Measurements from ENCODE around the gene CNTFR. TPM values are rescaled to one million over a fixed set of nuclear protein-coding genes. Genes with fewer than 3 reads are reported as not detected.

The CNTFR gene
- total RNA-seq, 1 donor from 2014 or later = 8.3 TPM

GRCh38 chr9:34519321-34520020 lies 70.1 kb downstream of the CNTFR start:
- TF ChIP-seq POLR2A (IDR thresholded peaks at IDR 0.05) = no peak
- no peak for TF ChIP-seq POLR2AphosphoS5 (IDR thresholded peaks at IDR 0.05; ENCODE audit: insufficient read depth in 1 of 2, low read depth in 1 of 2)
- no peak for TF ChIP-seq CTCF (IDR thresholded peaks at IDR 0.05)
- Histone ChIP-seq H3K4me1 (peaks cover 6% of the 10 kb centered on the region), H3K27ac (no peak overlapping the region), H3K27me3 (no peaks in the 10 kb centered on the region), H3K4me3 (no peak overlapping the region), H3K36me3 (no peaks in the 10 kb centered on the region), H3K9me3 (no peaks in the 10 kb centered on the region)
- intact Hi-C loops (cut with DNase I) = no loop called here
- no peak for DNase-seq (ENCODE audit: extremely low spot score in 2 of 2)

GRCh38 chr9:34518896-34519295 lies 70.6 kb downstream of the CNTFR start:
- H3K36me3 ChIP-seq = no peaks in the 10 kb centered on the region
- no peak for TF ChIP-seq CTCF (IDR thresholded peaks at IDR 0.05)
- no peak for TF ChIP-seq POLR2A (IDR thresholded peaks at IDR 0.05)
- H3K4me1 ChIP-seq = peaks cover 6% of the 10 kb centered on the region
- H3K9me3 ChIP-seq = no peaks in the 10 kb centered on the region
- H3K27me3 ChIP-seq = no peaks in the 10 kb centered on the region
- no peak overlapping the region for H3K4me3 ChIP-seq
- no peak for DNase-seq (ENCODE audit: extremely low spot score in 2 of 2)
- intact Hi-C loops (cut with DNase I) = no loop called here
- no peak overlapping the region for H3K27ac ChIP-seq

GRCh38 chr9:34518110-34518616 lies 71.4 kb downstream of the CNTFR start:
- H3K4me3 ChIP-seq = no peak overlapping the region
- H3K27ac ChIP-seq = no peak overlapping the region
- H3K9me3 ChIP-seq = no peaks in the 10 kb centered on the region
- H3K4me1 ChIP-seq = peaks cover under 1% of the 10 kb centered on the region
- no peaks in the 10 kb centered on the region for H3K27me3 ChIP-seq
- DNase-seq (ENCODE audit: extremely low spot score in 2 of 2) = no peak
- intact Hi-C loops (cut with DNase I) = no loop called here
- H3K36me3 ChIP-seq = no peaks in the 10 kb centered on the region
- no peak for TF ChIP-seq CTCF (IDR thresholded peaks at IDR 0.05)
- TF ChIP-seq POLR2A (IDR thresholded peaks at IDR 0.05) = no peak
- no peak for TF ChIP-seq POLR2AphosphoS5 (IDR thresholded peaks at IDR 0.05; ENCODE audit: insufficient read depth in 1 of 2, low read depth in 1 of 2)

- no peaks in the 10 kb centered on the region for H3K9me3 ChIP-seq
- TF ChIP-seq POLR2A (IDR thresholded peaks at IDR 0.05) = no peak
- TF ChIP-seq CTCF (IDR thresholded peaks at IDR 0.05) = no peak
- TF ChIP-seq POLR2AphosphoS5 (IDR thresholded peaks at IDR 0.05; ENCODE audit: insufficient read depth in 1 of 2, low read depth in 1 of 2) = no peak
- no peak for DNase-seq (ENCODE audit: extremely low spot score in 2 of 2)
- H3K27ac ChIP-seq = no peak overlapping the region
- no peak overlapping the region for H3K4me3 ChIP-seq
- H3K36me3 ChIP-seq = no peaks in the 10 kb centered on the region
- H3K27me3 ChIP-seq = no peaks in the 10 kb centered on the region
- no peaks in the 10 kb centered on the region for H3K4me1 ChIP-seq
- intact Hi-C loops (cut with DNase I) = no loop called here
Observed at GRCh38 chr9:34517185-34517584, 72.3 kb downstream of the CNTFR start.

- Histone ChIP-seq H3K4me3 (no peak overlapping the region), H3K9me3 (no peaks in the 10 kb centered on the region), H3K27me3 (no peaks in the 10 kb centered on the region), H3K4me1 (no peaks in the 10 kb centered on the region), H3K36me3 (no peaks in the 10 kb centered on the region), H3K27ac (no peak overlapping the region)
- DNase-seq (ENCODE audit: extremely low spot score in 2 of 2) = no peak
- intact Hi-C loops (cut with DNase I) = no loop called here
- TF ChIP-seq POLR2AphosphoS5 (IDR thresholded peaks at IDR 0.05; ENCODE audit: insufficient read depth in 1 of 2, low read depth in 1 of 2) (no peak), CTCF (IDR thresholded peaks at IDR 0.05) (no peak), POLR2A (IDR thresholded peaks at IDR 0.05) (no peak)
Observed at GRCh38 chr9:34515959-34516358, 73.6 kb downstream of the CNTFR start.
